ENCODE results near the gene CIT. TPM values are rescaled to one million over a fixed set of nuclear protein-coding genes. Genes with fewer than 3 reads are reported as not detected.

The CIT gene
- total RNA-seq, 1 donor from 2014 or later = 18.0 TPM

DNA sequence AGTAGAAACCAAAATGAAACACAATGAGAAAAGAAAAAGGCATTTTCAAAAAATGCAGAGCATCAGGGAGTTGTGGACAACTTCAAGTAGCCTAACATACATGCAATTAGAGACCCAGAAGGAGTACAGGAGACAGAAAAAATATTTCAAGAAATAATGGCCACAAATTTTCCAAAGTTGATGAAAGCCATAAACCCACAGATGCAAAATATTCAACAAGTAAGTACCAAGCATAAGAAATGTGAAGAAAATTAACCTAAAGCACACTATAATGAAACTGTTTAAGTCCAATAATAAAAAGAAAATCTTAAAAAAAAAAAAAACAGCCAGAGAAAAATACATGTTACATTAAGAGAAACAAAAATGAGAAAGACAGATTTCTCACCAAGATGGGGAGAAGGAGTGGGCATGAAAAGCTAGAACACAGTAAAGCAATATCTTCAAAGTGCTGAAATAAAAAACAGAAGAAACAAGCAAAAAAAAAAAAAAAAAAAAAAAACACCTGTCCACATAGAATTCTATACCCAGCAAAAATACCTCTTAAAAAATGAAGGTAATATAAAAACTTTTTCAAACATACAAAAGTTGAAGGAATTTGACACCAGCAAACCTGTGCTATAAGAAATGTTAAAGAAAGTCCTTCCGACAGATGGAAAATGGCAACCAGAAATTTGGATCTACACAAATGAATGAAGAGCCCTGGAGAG, 132.1 kb downstream of the CIT start:
- H3K36me3 ChIP-seq = no peaks in the 10 kb centered on the region
- no peak for ATAC-seq
- peaks cover 18% of the 10 kb centered on the region for H3K9me3 ChIP-seq
- TF ChIP-seq, protein P1, sequence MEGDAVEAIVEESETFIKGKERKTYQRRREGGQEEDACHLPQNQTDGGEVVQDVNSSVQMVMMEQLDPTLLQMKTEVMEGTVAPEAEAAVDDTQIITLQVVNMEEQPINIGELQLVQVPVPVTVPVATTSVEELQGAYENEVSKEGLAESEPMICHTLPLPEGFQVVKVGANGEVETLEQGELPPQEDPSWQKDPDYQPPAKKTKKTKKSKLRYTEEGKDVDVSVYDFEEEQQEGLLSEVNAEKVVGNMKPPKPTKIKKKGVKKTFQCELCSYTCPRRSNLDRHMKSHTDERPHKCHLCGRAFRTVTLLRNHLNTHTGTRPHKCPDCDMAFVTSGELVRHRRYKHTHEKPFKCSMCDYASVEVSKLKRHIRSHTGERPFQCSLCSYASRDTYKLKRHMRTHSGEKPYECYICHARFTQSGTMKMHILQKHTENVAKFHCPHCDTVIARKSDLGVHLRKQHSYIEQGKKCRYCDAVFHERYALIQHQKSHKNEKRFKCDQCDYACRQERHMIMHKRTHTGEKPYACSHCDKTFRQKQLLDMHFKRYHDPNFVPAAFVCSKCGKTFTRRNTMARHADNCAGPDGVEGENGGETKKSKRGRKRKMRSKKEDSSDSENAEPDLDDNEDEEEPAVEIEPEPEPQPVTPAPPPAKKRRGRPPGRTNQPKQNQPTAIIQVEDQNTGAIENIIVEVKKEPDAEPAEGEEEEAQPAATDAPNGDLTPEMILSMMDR (IDR thresholded peaks at IDR 0.05) = no peak
- no peaks in the 10 kb centered on the region for H3K27me3 ChIP-seq (ENCODE audit: low read depth)
- no peak for DNase-seq
- intact Hi-C loops (cut with DNase I) = no loop called here
- H3K4me3 ChIP-seq = no peak overlapping the region
- H3K27ac ChIP-seq = no peak overlapping the region
- H3K4me1 ChIP-seq = no peaks in the 10 kb centered on the region

DNA sequence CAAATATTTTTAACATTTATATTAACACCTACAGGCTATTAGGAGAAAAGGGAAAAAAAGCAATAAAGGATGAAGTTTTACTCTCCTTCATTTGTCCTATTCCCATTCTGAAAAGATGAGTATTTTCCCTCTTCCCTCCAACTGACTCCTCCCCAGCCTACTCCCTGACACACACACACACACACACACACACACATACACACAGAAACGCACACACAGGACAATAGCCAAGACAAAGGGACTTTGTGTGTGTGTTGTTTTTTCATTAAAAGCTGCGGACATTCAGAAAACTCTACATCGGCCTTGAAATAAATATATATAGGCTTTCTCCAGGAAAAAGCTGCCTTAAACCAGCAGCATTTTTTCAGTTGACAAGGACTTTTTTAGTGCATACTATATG, 134.4 kb downstream of the CIT start:
- Histone ChIP-seq H3K27me3 (ENCODE audit: low read depth) (no peaks in the 10 kb centered on the region), H3K36me3 (no peaks in the 10 kb centered on the region), H3K4me1 (no peaks in the 10 kb centered on the region), H3K9me3 (peaks cover 18% of the 10 kb centered on the region), H3K4me3 (no peak overlapping the region), H3K27ac (no peak overlapping the region)
- intact Hi-C loops (cut with DNase I) = no loop called here
- DNase-seq (no peak), ATAC-seq (no peak)
- TF ChIP-seq, protein P1 (IDR thresholded peaks at IDR 0.05) = no peak

DNA sequence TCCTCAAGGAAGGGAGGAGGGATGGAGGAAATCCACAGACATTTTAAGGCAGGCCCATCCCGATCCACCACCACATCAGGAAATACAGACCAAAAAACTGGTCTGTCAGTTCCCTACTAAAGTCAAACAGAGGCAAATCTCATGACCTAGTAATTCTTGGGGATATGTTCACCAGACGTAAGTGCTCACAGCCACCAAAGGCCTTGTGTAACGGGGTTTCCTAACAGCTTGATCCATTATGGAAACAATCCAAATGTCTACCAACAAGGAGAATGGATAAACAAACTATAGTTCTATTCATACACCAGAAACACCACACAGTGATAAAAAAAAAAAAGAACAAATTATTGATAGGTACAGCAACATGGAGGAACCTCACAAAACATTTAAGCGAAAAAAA, 136.3 kb downstream of the CIT start:
- no peak overlapping the region for H3K27ac ChIP-seq
- ATAC-seq (no peak), DNase-seq (no peak)
- no peaks in the 10 kb centered on the region for H3K36me3 ChIP-seq
- intact Hi-C loops (cut with DNase I) = no loop called here
- TF ChIP-seq, protein P1 (IDR thresholded peaks at IDR 0.05) = no peak
- no peak overlapping the region for H3K4me3 ChIP-seq
- peaks cover 14% of the 10 kb centered on the region for H3K9me3 ChIP-seq
- H3K27me3 ChIP-seq (ENCODE audit: low read depth) = no peaks in the 10 kb centered on the region
- no peaks in the 10 kb centered on the region for H3K4me1 ChIP-seq

DNA sequence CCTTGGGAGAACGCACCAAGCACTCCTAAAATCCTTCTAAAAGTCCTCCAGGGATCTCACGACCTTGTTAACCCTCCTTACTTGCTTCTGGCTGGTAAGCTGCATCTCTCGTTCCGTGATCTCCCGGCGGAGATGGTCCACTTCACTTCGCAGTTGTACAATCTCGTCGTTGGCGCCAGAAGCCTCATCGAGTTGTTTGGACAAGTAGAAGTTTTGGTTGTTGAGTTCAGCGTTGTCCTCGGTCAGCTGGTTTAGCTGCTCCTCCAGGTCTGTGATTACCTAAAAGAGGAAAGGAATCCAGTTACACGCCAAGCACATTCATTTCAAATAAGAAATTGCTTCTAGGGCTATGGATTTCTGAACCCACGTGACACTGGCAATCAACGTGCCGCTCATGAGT, 142.0 kb downstream of the CIT start:
- TF ChIP-seq, protein P1 (IDR thresholded peaks at IDR 0.05) = no peak
- ATAC-seq (peak in 1 of 2 donors; percentile 28), DNase-seq (no peak)
- no peaks in the 10 kb centered on the region for H3K27me3 ChIP-seq (ENCODE audit: low read depth)
- intact Hi-C loops (cut with DNase I) = no loop called here
- no peak overlapping the region for H3K27ac ChIP-seq
- H3K36me3 ChIP-seq = no peaks in the 10 kb centered on the region
- H3K9me3 ChIP-seq = no peaks in the 10 kb centered on the region
- no peaks in the 10 kb centered on the region for H3K4me1 ChIP-seq
- H3K4me3 ChIP-seq = no peak overlapping the region

DNA sequence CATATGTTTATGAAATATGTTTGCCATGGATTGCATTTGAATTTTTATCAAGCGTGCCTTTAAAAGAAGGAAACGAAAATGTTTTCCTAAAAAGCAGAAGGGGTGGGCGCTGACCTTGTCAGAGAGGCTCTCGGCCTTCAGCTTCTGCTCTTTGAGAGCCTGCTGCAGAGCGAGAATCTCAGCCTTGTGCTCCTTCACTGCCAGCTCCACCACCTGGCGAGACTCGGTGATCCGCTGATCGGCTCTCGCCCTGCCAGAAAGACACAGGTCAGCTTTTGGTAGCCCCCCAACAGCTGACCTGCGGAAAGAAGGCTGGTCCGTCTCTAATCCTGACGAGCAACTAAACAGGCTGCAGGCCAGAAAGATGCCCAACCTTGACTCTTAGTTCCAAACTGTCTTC, 146.7 kb downstream of the CIT start:
- no peaks in the 10 kb centered on the region for H3K9me3 ChIP-seq
- ATAC-seq = no peak
- H3K4me1 ChIP-seq = no peaks in the 10 kb centered on the region
- no peaks in the 10 kb centered on the region for H3K36me3 ChIP-seq
- no peak overlapping the region for H3K4me3 ChIP-seq
- TF ChIP-seq, protein P1 (IDR thresholded peaks at IDR 0.05) = no peak
- H3K27me3 ChIP-seq (ENCODE audit: low read depth) = no peaks in the 10 kb centered on the region
- intact Hi-C loops (cut with DNase I) = no loop called here
- DNase-seq = no peak
- no peak overlapping the region for H3K27ac ChIP-seq

Measured in lower lobe of right lung (tissue), 2 donors.